ENCODE data around the gene CCM2.
"Not testable (repeated sequence)": the region's sequence is repeated elsewhere in the genome, so short reads cannot be mapped to it uniquely, and the experiment has no call there.

Gene CCM2

GRCh38 chr7:45027774-45028114 lies 27.7 kb downstream of the CCM2 start:
- Histone ChIP-seq H3K4me1 (ENCODE audit: control insufficient read depth, insufficient read depth, low read length, unreplicated experiment) (no peaks in the 10 kb centered on the region), H2AFZ (ENCODE audit: low read length, unreplicated experiment) (no peak overlapping the region), H3K36me3 (ENCODE audit: insufficient read depth, low read length) (peaks cover 6% of the 10 kb centered on the region; the same call in 1 of the 2 replicates), H3K27ac (ENCODE audit: low read depth, low read length) (no peak overlapping the region), H3K4me3 (ENCODE audit: low read depth, low read length) (no peak overlapping the region), H3K27me3 (ENCODE audit: insufficient read depth, low read length) (no peaks in the 10 kb centered on the region), H3K79me2 (ENCODE audit: control insufficient read depth, insufficient read depth, low read length, unreplicated experiment) (peaks cover 33% of the 10 kb centered on the region)

GRCh38 chr7:45028138-45028919 lies 28.3 kb downstream of the CCM2 start:
- H3K4me1 ChIP-seq (ENCODE audit: control insufficient read depth, insufficient read depth, low read length, unreplicated experiment), result peaks cover 4% of the 10 kb centered on the region

GRCh38 chr7:45028920-45029344 lies 28.9 kb downstream of the CCM2 start:
- Histone ChIP-seq H3K4me3 (ENCODE audit: low read depth, low read length) (no peak overlapping the region), H3K27ac (ENCODE audit: low read depth, low read length) (no peak overlapping the region), H3K79me2 (ENCODE audit: control insufficient read depth, insufficient read depth, low read length, unreplicated experiment) (peaks cover 39% of the 10 kb centered on the region)

More at GRCh38 chr7:45028138-45028919, 28.3 kb downstream of the CCM2 start:
- Histone ChIP-seq H3K79me2 (ENCODE audit: control insufficient read depth, insufficient read depth, low read length, unreplicated experiment) (peaks cover 37% of the 10 kb centered on the region), H3K36me3 (ENCODE audit: insufficient read depth, low read length) (peaks cover 6% of the 10 kb centered on the region; the same call in 1 of the 2 replicates), H2AFZ (ENCODE audit: low read length, unreplicated experiment) (no peak overlapping the region), H3K27me3 (ENCODE audit: insufficient read depth, low read length) (no peaks in the 10 kb centered on the region), H3K4me3 (ENCODE audit: low read depth, low read length) (no peak overlapping the region), H3K27ac (ENCODE audit: low read depth, low read length) (no peak overlapping the region)

GRCh38 chr7:45031829-45032228 lies 31.8 kb downstream of the CCM2 start:
- H3K36me3 ChIP-seq (ENCODE audit: insufficient read depth, low read length), result no peaks in the 10 kb centered on the region
- H3K79me2 ChIP-seq (ENCODE audit: control insufficient read depth, insufficient read depth, low read length, unreplicated experiment), result peaks cover 37% of the 10 kb centered on the region
- no peak overlapping the region for H3K27ac ChIP-seq (ENCODE audit: low read depth, low read length)
- H3K27me3 ChIP-seq (ENCODE audit: insufficient read depth, low read length), result no peaks in the 10 kb centered on the region
- H3K4me1 ChIP-seq (ENCODE audit: control insufficient read depth, insufficient read depth, low read length, unreplicated experiment), result peaks cover 8% of the 10 kb centered on the region
- H3K4me3 ChIP-seq (ENCODE audit: low read depth, low read length), result no peak overlapping the region
- no peak overlapping the region for H2AFZ ChIP-seq (ENCODE audit: low read length, unreplicated experiment)

More at GRCh38 chr7:45028920-45029344, 28.9 kb downstream of the CCM2 start:
- Histone ChIP-seq H3K27me3 (ENCODE audit: insufficient read depth, low read length) (no peaks in the 10 kb centered on the region), H2AFZ (ENCODE audit: low read length, unreplicated experiment) (no peak overlapping the region), H3K36me3 (ENCODE audit: insufficient read depth, low read length) (peaks cover 6% of the 10 kb centered on the region; the same call in 1 of the 2 replicates), H3K4me1 (ENCODE audit: control insufficient read depth, insufficient read depth, low read length, unreplicated experiment) (peaks cover 8% of the 10 kb centered on the region)

- no peaks in the 10 kb centered on the region for H3K36me3 ChIP-seq (ENCODE audit: insufficient read depth, low read length)
- no peak overlapping the region for H2AFZ ChIP-seq (ENCODE audit: low read length, unreplicated experiment)
- H3K4me1 ChIP-seq (ENCODE audit: control insufficient read depth, insufficient read depth, low read length, unreplicated experiment), result peaks cover 8% of the 10 kb centered on the region
- H3K27me3 ChIP-seq (ENCODE audit: insufficient read depth, low read length), result no peaks in the 10 kb centered on the region
- H3K4me3 ChIP-seq (ENCODE audit: low read depth, low read length), result no peak overlapping the region
- H3K79me2 ChIP-seq (ENCODE audit: control insufficient read depth, insufficient read depth, low read length, unreplicated experiment), result peaks cover 34% of the 10 kb centered on the region
- H3K27ac ChIP-seq (ENCODE audit: low read depth, low read length), result no peak overlapping the region
These were observed 32.4 kb downstream of the CCM2 start for GRCh38 chr7:45032421-45032820.

GRCh38 chr7:45033261-45033930 lies 33.4 kb downstream of the CCM2 start:
- Histone ChIP-seq H3K27me3 (ENCODE audit: insufficient read depth, low read length) (no peaks in the 10 kb centered on the region), H3K36me3 (ENCODE audit: insufficient read depth, low read length) (no peaks in the 10 kb centered on the region), H3K4me3 (ENCODE audit: low read depth, low read length) (no peak overlapping the region), H3K4me1 (ENCODE audit: control insufficient read depth, insufficient read depth, low read length, unreplicated experiment) (peaks cover 8% of the 10 kb centered on the region), H3K79me2 (ENCODE audit: control insufficient read depth, insufficient read depth, low read length, unreplicated experiment) (peaks cover 30% of the 10 kb centered on the region), H2AFZ (ENCODE audit: low read length, unreplicated experiment) (no peak overlapping the region), H3K27ac (ENCODE audit: low read depth, low read length) (peak overlapping the region; percentile 34; the same call in 1 of the 2 replicates)

GRCh38 chr7:45033931-45034290 lies 33.9 kb downstream of the CCM2 start:
- H3K4me3 ChIP-seq (ENCODE audit: low read depth, low read length), result no peak overlapping the region
- H3K27ac ChIP-seq (ENCODE audit: low read depth, low read length), result no peak overlapping the region
- no peak overlapping the region for H2AFZ ChIP-seq (ENCODE audit: low read length, unreplicated experiment)
- H3K4me1 ChIP-seq (ENCODE audit: control insufficient read depth, insufficient read depth, low read length, unreplicated experiment), result peaks cover 8% of the 10 kb centered on the region
- no peaks in the 10 kb centered on the region for H3K27me3 ChIP-seq (ENCODE audit: insufficient read depth, low read length)
- H3K36me3 ChIP-seq (ENCODE audit: insufficient read depth, low read length), result no peaks in the 10 kb centered on the region
- peaks cover 30% of the 10 kb centered on the region for H3K79me2 ChIP-seq (ENCODE audit: control insufficient read depth, insufficient read depth, low read length, unreplicated experiment)

GRCh38 chr7:45034710-45035109 lies 34.7 kb downstream of the CCM2 start:
- not testable (repeated sequence) for H3K4me1 ChIP-seq (ENCODE audit: control insufficient read depth, insufficient read depth, low read length, unreplicated experiment); H3K27ac ChIP-seq (ENCODE audit: low read depth, low read length); H3K4me3 ChIP-seq (ENCODE audit: low read depth, low read length); H2AFZ ChIP-seq (ENCODE audit: low read length, unreplicated experiment); H3K36me3 ChIP-seq (ENCODE audit: insufficient read depth, low read length); H3K27me3 ChIP-seq (ENCODE audit: insufficient read depth, low read length)
- H3K79me2 ChIP-seq (ENCODE audit: control insufficient read depth, insufficient read depth, low read length, unreplicated experiment), result peaks cover 30% of the 10 kb centered on the region

GRCh38 chr7:45035371-45035770 lies 35.4 kb downstream of the CCM2 start:
- Histone ChIP-seq H3K27me3 (ENCODE audit: insufficient read depth, low read length) (no peaks in the 10 kb centered on the region), H3K79me2 (ENCODE audit: control insufficient read depth, insufficient read depth, low read length, unreplicated experiment) (peaks cover 25% of the 10 kb centered on the region), H3K27ac (ENCODE audit: low read depth, low read length) (no peak overlapping the region), H3K4me1 (ENCODE audit: control insufficient read depth, insufficient read depth, low read length, unreplicated experiment) (peaks cover 8% of the 10 kb centered on the region), H3K36me3 (ENCODE audit: insufficient read depth, low read length) (peaks cover 4% of the 10 kb centered on the region; the same call in 1 of the 2 replicates), H3K4me3 (ENCODE audit: low read depth, low read length) (no peak overlapping the region), H2AFZ (ENCODE audit: low read length, unreplicated experiment) (no peak overlapping the region)

- peaks cover 25% of the 10 kb centered on the region for H3K79me2 ChIP-seq (ENCODE audit: control insufficient read depth, insufficient read depth, low read length, unreplicated experiment)
- peaks cover 8% of the 10 kb centered on the region for H3K4me1 ChIP-seq (ENCODE audit: control insufficient read depth, insufficient read depth, low read length, unreplicated experiment)
- no peak overlapping the region for H2AFZ ChIP-seq (ENCODE audit: low read length, unreplicated experiment)
- peaks cover 9% of the 10 kb centered on the region; the same call in 1 of the 2 replicates for H3K36me3 ChIP-seq (ENCODE audit: insufficient read depth, low read length)
- H3K27ac ChIP-seq (ENCODE audit: low read depth, low read length), result no peak overlapping the region
- no peak overlapping the region for H3K4me3 ChIP-seq (ENCODE audit: low read depth, low read length)
- no peaks in the 10 kb centered on the region for H3K27me3 ChIP-seq (ENCODE audit: insufficient read depth, low read length)
These were observed 35.9 kb downstream of the CCM2 start for GRCh38 chr7:45035893-45036292.

- H3K36me3 ChIP-seq (ENCODE audit: insufficient read depth, low read length), result peaks cover 13% of the 10 kb centered on the region
- H3K4me3 ChIP-seq (ENCODE audit: low read depth, low read length), result no peak overlapping the region
- H3K4me1 ChIP-seq (ENCODE audit: control insufficient read depth, insufficient read depth, low read length, unreplicated experiment), result peaks cover 8% of the 10 kb centered on the region
- H3K79me2 ChIP-seq (ENCODE audit: control insufficient read depth, insufficient read depth, low read length, unreplicated experiment), result peaks cover 25% of the 10 kb centered on the region
- H2AFZ ChIP-seq (ENCODE audit: low read length, unreplicated experiment), result no peak overlapping the region
- no peaks in the 10 kb centered on the region for H3K27me3 ChIP-seq (ENCODE audit: insufficient read depth, low read length)
- no peak overlapping the region for H3K27ac ChIP-seq (ENCODE audit: low read depth, low read length)
These were observed 36.3 kb downstream of the CCM2 start for GRCh38 chr7:45036317-45036716.
